ENCODE results near the gene CALML4.

DNA sequence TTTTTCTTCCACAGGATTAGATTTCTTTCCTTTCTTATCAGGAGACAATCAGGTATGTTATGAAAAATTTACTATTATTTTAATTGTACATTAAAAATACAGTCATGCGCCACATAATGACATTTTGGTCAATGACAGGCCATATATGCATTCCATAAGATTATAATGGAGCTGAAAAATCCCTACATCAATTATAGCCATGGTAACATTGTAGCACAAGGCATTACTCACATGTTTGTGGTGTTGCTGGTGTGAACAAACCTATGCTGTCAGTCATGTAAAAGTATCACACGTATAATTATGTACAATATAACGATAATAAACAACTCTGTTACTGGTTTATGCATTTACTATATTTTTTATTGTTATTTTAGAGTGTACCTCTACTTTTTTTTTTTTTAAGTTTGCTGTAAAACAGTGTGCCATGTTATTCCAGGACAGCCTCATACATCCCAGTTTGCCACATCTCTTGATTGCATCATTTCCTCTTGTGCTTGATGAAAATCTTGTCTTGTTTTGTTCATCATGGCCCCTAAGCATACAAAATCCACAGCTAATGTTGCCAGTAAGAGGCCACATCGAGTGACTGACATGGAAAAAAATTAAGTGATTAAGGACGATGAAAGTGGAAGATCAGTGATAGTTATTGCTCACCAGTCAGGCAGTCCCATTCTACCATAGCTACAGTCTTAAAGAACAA is 21.4 kb downstream of the CALML4 start:
- TF ChIP-seq CTCF (IDR thresholded peaks at IDR 0.05) (no peak), POLR2A (IDR thresholded peaks at IDR 0.05) (no peak)
